Activated T-cell treated with anti-CD3 and anti-CD28 coated beads, Interleukin-2, amount 50 U/mL, for 24 hours (primary cell): Measurements from ENCODE around the gene P2RX6.

ENCODE experiments used
- DNase-seq: peaks from one replicate; pipeline ENCODE4 v3.0.0-alpha.2; 2020
- H3K27ac Mint-ChIP-seq: 2 replicates; pipeline ENCODE4 v1.8.0; 2020; ENCODE audit warnings: mild to moderate bottlenecking, mixed read lengths
- H3K27me3 Mint-ChIP-seq: 2 replicates; pipeline ENCODE4 v1.8.0; 2020; ENCODE audit warnings: mixed read lengths
- H3K36me3 Mint-ChIP-seq: 2 replicates; pipeline ENCODE4 v1.8.0; 2020; ENCODE audit warnings: low read depth, mixed read lengths
- H3K4me1 Mint-ChIP-seq: 2 replicates; pipeline ENCODE4 v1.8.0; 2020; ENCODE audit warnings: low read depth, mixed read lengths
- H3K4me3 Mint-ChIP-seq: 2 replicates; pipeline ENCODE4 v1.8.0; 2020; ENCODE audit warnings: mild to moderate bottlenecking, moderate library complexity, mixed read lengths
- H3K9me3 Mint-ChIP-seq: 2 replicates; pipeline ENCODE4 v1.8.0; 2020; ENCODE audit warnings: mixed read lengths

Gene P2RX6

DNA sequence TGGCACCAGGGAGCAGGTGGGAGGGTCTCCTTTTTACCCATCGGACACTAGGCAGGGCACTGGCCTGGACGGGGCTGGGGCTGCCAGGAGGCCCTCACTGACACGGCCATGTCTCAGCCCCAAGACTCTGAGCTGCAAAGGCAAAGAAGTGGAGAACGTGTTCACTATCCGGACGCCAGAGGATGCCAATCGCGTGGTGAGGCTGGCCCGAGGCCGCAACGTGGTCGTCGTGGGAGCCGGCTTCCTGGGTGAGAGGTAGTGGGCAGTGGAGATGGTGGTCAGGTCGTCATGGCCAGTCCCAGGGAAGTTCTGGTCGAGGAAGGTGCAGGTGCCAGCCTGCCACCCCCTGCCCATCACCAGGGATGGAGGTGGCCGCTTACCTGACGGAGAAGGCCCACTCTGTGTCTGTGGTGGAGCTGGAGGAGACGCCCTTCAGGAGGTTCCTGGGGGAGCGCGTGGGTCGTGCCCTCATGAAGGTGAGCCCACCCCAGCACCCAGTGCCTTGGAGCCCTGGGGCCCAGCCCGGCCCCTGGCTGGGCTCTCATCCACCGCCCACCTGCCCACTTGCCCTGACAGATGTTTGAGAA, 38.6 kb upstream of the P2RX6 start:
- Mint-ChIP-seq H3K4me3 (no peak overlapping the region), H3K4me1 (peaks cover 21% of the 10 kb centered on the region), H3K27me3 (no peaks in the 10 kb centered on the region), H3K36me3 (peaks cover 2% of the 10 kb centered on the region), H3K9me3 (no peaks in the 10 kb centered on the region), H3K27ac (no peak overlapping the region)
- DNase-seq = no peak

DNA sequence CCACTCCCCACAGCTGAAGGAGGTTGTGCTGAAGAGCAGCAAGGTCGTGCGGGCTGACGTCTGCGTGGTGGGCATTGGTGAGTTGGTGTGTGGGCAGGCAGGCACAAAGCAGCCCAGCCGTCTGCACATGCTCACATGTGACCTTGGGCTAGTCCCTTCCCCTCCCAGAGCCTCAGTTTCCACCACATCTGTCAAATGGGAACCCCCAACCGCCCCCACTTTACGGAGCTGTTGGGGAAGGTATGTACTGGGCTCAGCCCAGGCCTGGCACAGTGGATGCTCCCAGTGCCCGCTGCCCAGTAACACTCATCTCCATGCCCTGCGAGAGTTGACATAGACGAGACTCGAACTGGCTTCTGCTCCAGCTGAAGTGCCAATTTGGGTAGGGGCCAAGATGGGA, 37.9 kb upstream of the P2RX6 start:
- Mint-ChIP-seq H3K4me3 (no peak overlapping the region), H3K27ac (no peak overlapping the region), H3K9me3 (no peaks in the 10 kb centered on the region), H3K27me3 (no peaks in the 10 kb centered on the region), H3K36me3 (peaks cover 5% of the 10 kb centered on the region), H3K4me1 (peaks cover 24% of the 10 kb centered on the region)
- DNase-seq = no peak

DNA sequence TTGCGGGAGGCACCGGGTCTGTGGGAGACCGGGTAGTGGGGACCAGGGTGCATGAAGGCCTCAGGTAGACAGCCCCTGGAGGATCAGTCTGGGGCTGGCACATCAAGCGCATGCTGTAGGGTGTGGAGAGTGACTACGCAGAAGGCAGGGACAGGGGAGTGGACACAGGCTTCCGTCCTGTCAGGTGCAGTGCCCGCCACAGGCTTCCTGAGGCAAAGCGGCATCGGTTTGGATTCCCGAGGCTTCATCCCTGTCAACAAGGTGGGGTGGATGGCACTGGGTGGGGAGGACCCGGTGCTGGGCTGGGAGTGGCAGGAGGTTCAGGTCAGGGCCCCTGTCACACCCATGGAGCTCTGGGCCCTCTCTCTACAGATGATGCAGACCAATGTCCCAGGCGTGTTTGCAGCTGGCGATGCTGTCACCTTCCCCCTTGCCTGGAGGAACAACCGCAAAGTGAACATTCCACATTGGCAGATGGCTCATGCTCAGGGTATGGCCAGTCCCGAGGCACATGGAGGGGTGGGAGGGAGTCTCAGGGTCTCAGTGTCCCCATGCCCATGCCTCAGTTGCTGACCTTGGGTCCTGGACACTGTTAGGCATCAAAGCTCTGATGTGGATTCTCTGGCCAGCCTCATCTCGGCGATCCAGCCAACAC, 37.3 kb upstream of the P2RX6 start:
- Mint-ChIP-seq H3K9me3 (no peaks in the 10 kb centered on the region), H3K27me3 (no peaks in the 10 kb centered on the region), H3K36me3 (peaks cover 8% of the 10 kb centered on the region), H3K27ac (no peak overlapping the region), H3K4me1 (peaks cover 24% of the 10 kb centered on the region), H3K4me3 (no peak overlapping the region)
- no peak for DNase-seq

DNA sequence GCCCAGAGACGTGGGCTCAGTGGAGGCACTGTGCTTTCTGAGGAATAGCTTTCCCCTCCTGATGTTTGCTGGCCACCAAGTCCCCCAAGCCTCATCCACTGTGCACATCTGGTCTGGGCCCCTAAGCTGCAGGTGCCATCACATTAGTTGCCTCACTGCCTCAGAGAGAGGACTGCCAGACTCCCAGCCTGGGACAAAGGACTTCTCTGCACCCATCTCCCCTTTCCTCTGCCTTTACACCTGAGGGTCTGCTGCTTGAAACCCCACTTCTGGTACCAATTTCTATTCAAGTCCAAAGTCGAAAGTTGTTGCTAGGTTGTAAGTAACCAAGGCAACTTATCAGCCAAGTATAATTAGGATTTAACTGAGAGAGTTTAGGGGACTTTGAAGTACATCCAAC, 36.5 kb upstream of the P2RX6 start:
- Mint-ChIP-seq H3K9me3 (no peaks in the 10 kb centered on the region), H3K4me1 (peaks cover 31% of the 10 kb centered on the region), H3K36me3 (peaks cover 15% of the 10 kb centered on the region), H3K4me3 (no peak overlapping the region), H3K27me3 (no peaks in the 10 kb centered on the region), H3K27ac (no peak overlapping the region)
- no peak for DNase-seq

DNA sequence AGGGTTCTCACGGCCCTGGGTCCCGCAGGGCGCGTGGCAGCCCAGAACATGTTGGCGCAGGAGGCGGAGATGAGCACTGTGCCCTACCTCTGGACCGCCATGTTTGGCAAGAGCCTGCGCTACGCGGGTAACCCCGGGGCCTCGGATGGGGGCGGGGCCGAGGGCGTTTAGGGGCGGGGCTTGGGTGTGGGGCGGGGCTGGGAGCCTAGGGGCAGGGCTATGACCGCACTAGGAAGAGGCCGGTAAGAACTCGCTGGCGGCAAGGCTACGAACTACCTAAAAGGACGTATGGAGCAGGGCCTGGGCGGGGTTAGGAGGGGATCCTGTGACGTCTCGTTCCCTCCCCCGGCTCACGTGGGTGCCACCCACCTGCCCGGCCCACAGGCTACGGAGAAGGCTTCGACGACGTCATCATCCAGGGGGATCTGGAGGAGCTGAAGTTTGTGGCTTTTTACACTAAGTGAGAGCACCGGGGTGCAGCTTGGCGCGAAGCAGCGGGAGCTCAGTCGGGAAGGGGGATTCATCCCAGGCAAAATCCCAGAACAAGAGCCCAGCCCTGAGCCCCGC, 35.6 kb upstream of the P2RX6 start:
- DNase-seq = peak; percentile 80
- no peaks in the 10 kb centered on the region for H3K9me3 Mint-ChIP-seq

DNA sequence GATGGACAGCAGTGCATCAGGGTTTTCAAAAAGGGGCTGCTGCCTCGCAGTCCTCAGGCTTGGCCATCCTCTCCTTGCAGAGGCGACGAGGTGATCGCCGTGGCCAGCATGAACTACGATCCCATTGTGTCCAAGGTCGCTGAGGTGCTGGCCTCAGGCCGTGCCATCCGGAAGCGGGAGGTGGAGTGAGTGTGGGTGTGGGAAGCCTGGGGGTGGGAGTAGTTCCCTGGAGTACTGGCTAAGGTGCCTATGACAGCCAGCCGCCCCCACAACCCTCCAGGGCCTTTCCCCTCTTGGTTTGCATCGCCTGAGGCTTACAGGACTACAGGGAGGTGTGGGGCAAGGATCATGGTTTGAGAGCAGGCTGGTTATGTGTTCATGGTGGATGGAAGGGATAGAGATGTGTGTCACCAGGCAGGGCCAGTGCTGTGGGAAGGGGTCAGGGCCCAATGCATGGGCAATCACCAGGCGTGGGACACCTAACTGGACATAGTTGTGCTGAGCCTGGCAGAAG, 35.0 kb upstream of the P2RX6 start:
- peaks cover 29% of the 10 kb centered on the region for H3K36me3 Mint-ChIP-seq
- H3K27me3 Mint-ChIP-seq = no peaks in the 10 kb centered on the region
- no peaks in the 10 kb centered on the region for H3K9me3 Mint-ChIP-seq
- peak overlapping the region; percentile 57 for H3K4me3 Mint-ChIP-seq
- DNase-seq = no peak
- H3K4me1 Mint-ChIP-seq = peaks cover 40% of the 10 kb centered on the region
- H3K27ac Mint-ChIP-seq = peak overlapping the region; percentile 90

More for the DNA sequence above, 35.6 kb upstream of the P2RX6 start:
- peak overlapping the region; percentile 71 for H3K27ac Mint-ChIP-seq
- peaks cover 40% of the 10 kb centered on the region for H3K4me1 Mint-ChIP-seq
- H3K4me3 Mint-ChIP-seq = peak overlapping the region; percentile 57
- peaks cover 24% of the 10 kb centered on the region for H3K36me3 Mint-ChIP-seq
- H3K27me3 Mint-ChIP-seq = no peaks in the 10 kb centered on the region

DNA sequence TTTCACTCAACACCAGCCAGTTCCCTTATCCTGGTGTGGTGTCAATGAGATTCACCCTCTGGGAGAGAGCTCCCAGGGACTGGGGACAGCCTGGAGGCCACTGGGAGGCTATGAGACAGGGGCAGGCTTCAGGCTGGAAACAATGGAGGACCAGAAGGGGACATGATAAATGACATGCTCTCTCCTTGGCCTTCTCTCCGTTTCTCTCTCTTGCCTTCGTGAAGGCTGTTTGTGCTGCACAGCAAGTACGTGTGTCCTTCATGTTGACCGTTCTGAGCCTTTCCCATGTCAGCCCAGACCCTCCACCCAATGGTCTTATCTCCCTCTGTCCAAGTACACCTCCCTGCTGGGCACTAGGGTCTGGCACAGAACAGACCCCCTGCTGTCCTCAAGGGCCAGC, 34.4 kb upstream of the P2RX6 start:
- no peak for DNase-seq
- H3K27me3 Mint-ChIP-seq = no peaks in the 10 kb centered on the region
- peak overlapping the region; percentile 90 for H3K27ac Mint-ChIP-seq
- H3K4me3 Mint-ChIP-seq = peak overlapping the region; percentile 91
- H3K36me3 Mint-ChIP-seq = peaks cover 34% of the 10 kb centered on the region
- H3K9me3 Mint-ChIP-seq = no peaks in the 10 kb centered on the region
- peaks cover 40% of the 10 kb centered on the region for H3K4me1 Mint-ChIP-seq

DNA sequence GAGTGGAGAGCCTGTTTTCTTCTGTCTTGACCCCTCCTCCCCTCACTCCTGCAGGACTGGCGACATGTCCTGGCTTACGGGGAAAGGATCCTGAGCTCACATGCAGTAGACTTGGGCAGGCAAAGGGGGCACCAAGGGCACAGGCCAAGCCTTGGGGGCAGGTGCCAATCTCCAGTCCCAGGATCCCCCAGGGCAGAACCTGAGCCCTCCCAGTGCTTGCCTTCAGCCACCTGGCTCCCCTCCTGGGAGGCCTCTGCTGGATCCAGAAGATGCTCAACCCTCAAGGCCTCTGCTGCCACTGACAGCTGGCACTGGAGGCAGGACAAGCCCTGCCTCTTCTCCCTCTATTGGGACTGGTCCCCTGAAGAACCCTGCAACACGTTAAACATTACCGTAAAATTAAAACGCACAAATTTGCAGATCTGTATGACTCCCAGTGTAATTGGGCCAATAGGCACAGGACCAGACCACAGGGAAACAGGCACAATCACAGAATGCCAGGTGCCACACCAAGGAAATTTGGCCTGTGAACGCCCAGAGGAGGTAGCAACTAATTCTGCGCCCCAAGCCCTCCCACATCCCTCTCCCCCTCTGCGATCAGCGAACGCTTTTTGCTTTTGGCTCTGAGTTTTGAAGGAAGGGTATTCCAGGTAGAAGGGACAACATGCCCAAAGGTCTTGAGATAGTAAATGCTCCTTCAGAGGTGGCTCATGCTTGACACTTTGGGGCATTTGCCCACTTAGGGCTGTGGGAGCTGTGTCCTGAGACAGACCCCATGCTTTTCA, 33.8 kb upstream of the P2RX6 start:
- Mint-ChIP-seq H3K27ac (peak overlapping the region; percentile 90), H3K36me3 (peaks cover 40% of the 10 kb centered on the region), H3K9me3 (no peaks in the 10 kb centered on the region), H3K27me3 (no peaks in the 10 kb centered on the region), H3K4me1 (peaks cover 40% of the 10 kb centered on the region), H3K4me3 (peak overlapping the region; percentile 91)
- DNase-seq = no peak

DNA sequence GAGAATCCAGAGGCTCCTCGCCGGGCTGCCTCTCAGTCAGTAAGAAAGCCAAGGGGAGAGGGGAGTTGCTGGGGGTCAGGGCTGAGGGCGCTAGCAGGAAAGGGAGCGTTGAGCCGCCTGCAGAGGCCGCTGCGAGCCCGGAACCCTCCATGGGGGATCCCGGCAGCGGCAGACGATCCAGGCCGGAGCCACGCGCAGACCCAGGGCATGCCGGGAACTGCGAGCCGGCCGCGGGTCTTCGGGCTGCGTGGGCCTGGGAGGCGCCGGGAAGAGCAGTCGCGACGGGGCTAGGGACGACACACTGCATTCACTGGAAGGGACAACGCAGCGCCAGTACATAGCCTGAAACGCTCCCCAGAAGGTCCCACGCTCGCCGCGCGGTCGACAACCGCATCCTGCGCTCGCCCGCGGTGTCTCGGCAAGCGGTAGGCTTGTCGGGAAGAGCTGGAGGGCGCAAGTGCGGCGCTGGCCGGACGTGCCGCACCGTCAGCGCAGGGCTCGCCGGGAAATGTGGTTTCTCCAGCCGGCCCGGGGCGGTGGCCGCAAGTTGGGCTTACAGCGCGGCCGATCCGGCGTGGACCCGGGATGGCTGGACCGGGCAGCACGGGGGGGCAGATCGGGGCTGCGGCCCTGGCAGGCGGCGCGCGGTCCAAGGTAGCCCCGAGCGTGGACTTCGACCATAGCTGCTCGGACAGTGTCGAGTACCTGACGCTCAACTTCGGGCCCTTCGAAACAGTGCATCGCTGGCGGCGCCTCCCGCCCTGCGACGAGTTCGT, 33.0 kb upstream of the P2RX6 start, which contains the start of gene LZTR1:
Gene LZTR1, plus strand, starts transcription at position 511 of the 776 bp plus-strand sequence. Its CDS starts 75 bp downstream, at position 586.
- H3K27ac Mint-ChIP-seq = peak within 1 kb of the TSS; percentile 90
- peak; percentile 86 for DNase-seq
- H3K4me3 Mint-ChIP-seq = peak within 1 kb of the TSS; percentile 91

DNA sequence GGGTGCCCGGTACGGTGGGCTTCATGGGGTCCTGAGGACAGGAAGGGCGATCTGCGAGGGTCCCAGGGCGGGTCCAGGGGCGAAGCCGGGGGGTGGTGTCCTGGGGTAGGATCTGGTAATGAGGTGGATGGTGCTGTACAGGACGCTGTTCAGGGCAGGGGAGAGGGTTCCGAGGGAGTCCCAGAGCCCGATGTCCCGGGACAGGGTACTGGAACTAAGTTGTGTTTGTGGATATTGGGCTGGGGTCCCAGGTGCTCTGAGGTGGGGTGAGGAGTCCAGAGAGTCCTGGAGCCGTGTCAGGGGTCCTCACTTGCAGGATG, 32.4 kb upstream of the P2RX6 start:
- H3K27me3 Mint-ChIP-seq = no peaks in the 10 kb centered on the region
- H3K4me1 Mint-ChIP-seq = peaks cover 40% of the 10 kb centered on the region
- H3K9me3 Mint-ChIP-seq = no peaks in the 10 kb centered on the region
- H3K27ac Mint-ChIP-seq = peak overlapping the region; percentile 90
- DNase-seq = no peak
- H3K4me3 Mint-ChIP-seq = peak overlapping the region; percentile 91
- peaks cover 54% of the 10 kb centered on the region for H3K36me3 Mint-ChIP-seq

More for the DNA sequence above, 33.0 kb upstream of the P2RX6 start, which contains the start of gene LZTR1:
- peaks cover 48% of the 10 kb centered on the region for H3K36me3 Mint-ChIP-seq
- H3K4me1 Mint-ChIP-seq = peaks cover 40% of the 10 kb centered on the region
- no peaks in the 10 kb centered on the region for H3K27me3 Mint-ChIP-seq
- H3K9me3 Mint-ChIP-seq = no peaks in the 10 kb centered on the region

DNA sequence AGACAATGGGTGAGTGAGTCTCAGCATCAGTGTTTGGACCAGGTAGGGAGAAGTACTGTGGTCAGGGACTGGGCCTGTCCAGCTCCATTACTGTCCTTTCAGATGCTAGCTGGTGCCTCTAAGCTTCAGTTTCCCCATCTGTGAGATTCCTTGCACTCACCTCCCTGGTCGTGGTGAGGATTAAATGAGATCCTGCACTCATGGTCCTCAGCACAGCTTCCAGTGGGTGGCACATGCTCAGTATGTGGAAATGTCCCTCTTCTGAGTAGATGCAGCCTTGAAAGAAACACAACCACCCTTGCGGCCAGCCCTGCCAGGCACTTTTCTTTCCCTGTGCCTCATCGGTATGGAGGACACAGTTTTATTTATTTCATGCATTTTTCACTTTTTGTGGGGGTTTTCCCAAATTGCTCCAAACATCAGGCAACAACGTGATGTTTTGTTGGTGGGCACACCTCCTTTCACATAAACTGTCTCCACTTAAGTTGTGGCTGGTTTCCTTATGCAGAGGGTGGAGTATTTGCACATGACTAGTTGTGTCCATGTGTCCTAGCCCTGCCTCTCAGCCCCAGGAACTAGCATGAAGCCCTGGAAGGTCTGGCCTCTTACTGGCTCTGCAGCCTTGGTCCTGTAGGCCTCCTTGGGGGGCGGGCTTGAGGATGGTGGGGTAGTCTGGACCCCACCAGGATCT, 31.7 kb upstream of the P2RX6 start:
- peak overlapping the region; percentile 91 for H3K4me3 Mint-ChIP-seq
- peaks cover 61% of the 10 kb centered on the region for H3K36me3 Mint-ChIP-seq
- H3K9me3 Mint-ChIP-seq = no peaks in the 10 kb centered on the region
- H3K27me3 Mint-ChIP-seq = no peaks in the 10 kb centered on the region
- H3K4me1 Mint-ChIP-seq = peaks cover 40% of the 10 kb centered on the region
- DNase-seq = no peak
- H3K27ac Mint-ChIP-seq = peak overlapping the region; percentile 90

DNA sequence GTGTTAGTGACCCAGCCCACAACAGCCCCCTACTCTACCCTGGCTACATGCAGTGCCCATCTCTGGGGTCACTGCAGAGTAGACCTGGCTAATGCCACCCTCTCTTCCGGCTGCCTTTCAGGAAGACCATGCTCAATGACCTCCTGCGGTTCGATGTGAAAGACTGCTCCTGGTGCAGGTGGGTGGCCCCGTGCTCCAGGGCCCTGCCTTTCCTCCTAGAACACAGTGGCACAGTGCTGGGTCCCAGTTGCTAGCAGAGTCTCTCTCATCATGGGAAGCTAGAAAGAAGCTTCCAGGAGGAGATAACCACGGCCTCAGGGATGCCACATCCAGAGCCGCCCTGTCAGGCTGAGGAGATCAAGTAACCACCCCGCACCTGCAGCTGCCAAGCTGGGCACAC, 29.2 kb upstream of the P2RX6 start:
- H3K27me3 Mint-ChIP-seq = no peaks in the 10 kb centered on the region
- peaks cover 78% of the 10 kb centered on the region for H3K36me3 Mint-ChIP-seq
- no peaks in the 10 kb centered on the region for H3K9me3 Mint-ChIP-seq
- no peak overlapping the region for H3K27ac Mint-ChIP-seq
- no peak for DNase-seq
- no peak overlapping the region for H3K4me3 Mint-ChIP-seq
- H3K4me1 Mint-ChIP-seq = peaks cover 26% of the 10 kb centered on the region

DNA sequence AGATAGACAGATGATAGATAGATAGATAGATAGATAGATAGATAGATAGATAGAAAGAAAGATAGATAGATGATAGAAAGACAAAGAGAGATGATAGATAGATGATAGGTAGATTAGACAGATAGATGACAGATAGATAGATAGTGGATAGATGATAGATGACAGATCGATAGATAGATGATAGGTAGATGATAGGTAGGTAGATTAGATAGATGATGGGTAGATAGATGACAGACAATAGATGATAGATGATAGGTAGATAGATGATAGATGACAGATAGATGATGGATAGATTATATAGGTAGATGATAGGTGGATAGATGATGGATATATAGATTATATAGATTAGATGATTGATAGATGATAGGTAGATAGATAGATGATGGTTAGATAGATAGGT, 28.6 kb upstream of the P2RX6 start:
- peaks cover 83% of the 10 kb centered on the region for H3K36me3 Mint-ChIP-seq
- H3K27ac Mint-ChIP-seq = no peak overlapping the region
- peaks cover 19% of the 10 kb centered on the region for H3K4me1 Mint-ChIP-seq
- no peak overlapping the region for H3K4me3 Mint-ChIP-seq
- DNase-seq = no peak
- H3K27me3 Mint-ChIP-seq = no peaks in the 10 kb centered on the region
- H3K9me3 Mint-ChIP-seq = no peaks in the 10 kb centered on the region
